Astrocyte (in vitro differentiated cells and primary cell): ENCODE results near the gene XYLB. TPM values are rescaled to one million over a fixed set of nuclear protein-coding genes. Genes with fewer than 3 reads are reported as not detected.

Source experiments
- DNase-seq: peaks from one replicate; pipeline ENCODE4 v3.0.0-alpha.2; 2010; ENCODE audit warnings: low read depth
- FAIRE-seq: peaks from 2 replicates; lab custom pipeline; 2011; peaks lifted over from hg19 to GRCh38; lab: Jason Lieb, UNC
- H2AFZ ChIP-seq: 2 replicates; pipeline ENCODE4 v1.6.0; 2012; ENCODE audit warnings: low read depth, low read length, inconsistent platforms
- H3K27ac ChIP-seq: 2 replicates; pipeline ENCODE4 v1.5.1; 2011; ENCODE audit warnings: low read depth, low read length, inconsistent platforms
- H3K27me3 ChIP-seq: 2 replicates; pipeline ENCODE4 v1.6.0; 2011; ENCODE audit warnings: low read length, inconsistent platforms; ENCODE audit not compliant: insufficient read depth
- H3K36me3 ChIP-seq: 2 replicates; pipeline ENCODE4 v1.5.1; 2011; ENCODE audit warnings: low read length, inconsistent platforms; ENCODE audit not compliant: insufficient read depth
- H3K4me1 ChIP-seq: 2 replicates; pipeline ENCODE4 v1.5.1; 2011; ENCODE audit warnings: low read length, inconsistent platforms; ENCODE audit not compliant: insufficient read depth
- H3K4me2 ChIP-seq: 2 replicates; pipeline ENCODE4 v1.6.0; 2012; ENCODE audit warnings: low read length, inconsistent platforms
- H3K4me3 ChIP-seq: 2 replicates; pipeline ENCODE4 v1.5.1; 2011; ENCODE audit warnings: low read depth, mild to moderate bottlenecking, low read length, inconsistent platforms; ENCODE audit not compliant: insufficient read depth
- H3K79me2 ChIP-seq: 2 replicates; pipeline ENCODE4 v1.6.0; 2012; ENCODE audit warnings: mild to moderate bottlenecking, low read length, inconsistent platforms; ENCODE audit not compliant: insufficient read depth
- H3K9ac ChIP-seq: 2 replicates; pipeline ENCODE4 v1.6.0; 2012; ENCODE audit warnings: mild to moderate bottlenecking, low read length, inconsistent platforms
- H3K9me3 ChIP-seq: 2 replicates; pipeline ENCODE4 v1.5.1; 2012; ENCODE audit warnings: low read depth, mild to moderate bottlenecking, low read length, inconsistent platforms; ENCODE audit not compliant: insufficient read depth
- H4K20me1 ChIP-seq: 2 replicates; pipeline ENCODE4 v1.6.0; 2012; ENCODE audit warnings: low read length, inconsistent platforms; ENCODE audit not compliant: insufficient read depth
- H3K27ac Mint-ChIP-seq: one replicate; pipeline ENCODE4 v1.8.0; 2021; ENCODE audit warnings: mild to moderate bottlenecking, mixed read lengths; ENCODE audit not compliant: unreplicated experiment
- H3K27me3 Mint-ChIP-seq: one replicate; pipeline ENCODE4 v1.8.0; 2021; ENCODE audit warnings: low read depth, mixed read lengths; ENCODE audit not compliant: unreplicated experiment
- H3K36me3 Mint-ChIP-seq: one replicate; pipeline ENCODE4 v1.8.0; 2021; ENCODE audit warnings: low read depth, mixed read lengths; ENCODE audit not compliant: unreplicated experiment
- H3K4me1 Mint-ChIP-seq: one replicate; pipeline ENCODE4 v1.8.0; 2021; ENCODE audit warnings: low read depth, mixed read lengths; ENCODE audit not compliant: unreplicated experiment
- H3K4me3 Mint-ChIP-seq: one replicate; pipeline ENCODE4 v1.8.0; 2021; ENCODE audit warnings: mild to moderate bottlenecking, moderate library complexity, mixed read lengths; ENCODE audit not compliant: unreplicated experiment
- H3K9me3 Mint-ChIP-seq: one replicate; pipeline ENCODE4 v1.8.0; 2021; ENCODE audit warnings: mild to moderate bottlenecking, mixed read lengths; ENCODE audit not compliant: unreplicated experiment
- CTCF ChIP-seq: IDR thresholded peaks from 2 replicates; pipeline ENCODE4 v1.5.1; 2011; ENCODE audit warnings: low read depth, mild to moderate bottlenecking, inconsistent platforms, low read length, moderate library complexity; ENCODE audit not compliant: insufficient read depth
- EZH2 ChIP-seq: IDR thresholded peaks from 2 replicates; pipeline ENCODE4 v1.6.1; 2012; ENCODE audit warnings: mild to moderate bottlenecking, low read length, inconsistent platforms; ENCODE audit not compliant: insufficient read depth
- total RNA-seq: library from RNA; stranded (reverse); gene quantifications from 2 replicates; pipeline ENCODE4 v1.2.1, GENCODE V29; 2021

The XYLB gene
- total RNA-seq, 1 donor from 2014 or later: 2.3 TPM

- H3K27me3 ChIP-seq: no peaks in the 10 kb centered on the region
- peaks cover 6% of the 10 kb centered on the region for H3K4me1 Mint-ChIP-seq
- no peak for FAIRE-seq
Observed at GRCh38 chr3:38374221-38374620, 27.6 kb downstream of the XYLB start.

GRCh38 chr3:38375072-38375471 is 28.5 kb downstream of the XYLB start:
- Histone ChIP-seq H3K27me3 (no peaks in the 10 kb centered on the region), H3K9ac (no peak overlapping the region), H3K79me2 (no peaks in the 10 kb centered on the region), H3K27ac (no peak overlapping the region), H3K4me3 (no peak overlapping the region), H3K4me1 (no peaks in the 10 kb centered on the region), H3K36me3 (peaks cover 8% of the 10 kb centered on the region), H2AFZ (no peak overlapping the region), H4K20me1 (no peaks in the 10 kb centered on the region), H3K9me3 (no peaks in the 10 kb centered on the region), H3K4me2 (no peak overlapping the region)
- TF ChIP-seq CTCF (no peak), EZH2 (no peak)
- no peak for DNase-seq
- no peak for FAIRE-seq
- Mint-ChIP-seq H3K4me1 (peaks cover 6% of the 10 kb centered on the region), H3K9me3 (no peaks in the 10 kb centered on the region), H3K36me3 (peaks cover 25% of the 10 kb centered on the region), H3K27ac (no peak overlapping the region), H3K4me3 (no peak overlapping the region), H3K27me3 (peaks cover 4% of the 10 kb centered on the region)

More at GRCh38 chr3:38374221-38374620, 27.6 kb downstream of the XYLB start:
- H3K4me2 ChIP-seq: no peak overlapping the region
- H3K9me3 ChIP-seq: no peaks in the 10 kb centered on the region
- no peak for TF ChIP-seq CTCF
- no peak for TF ChIP-seq EZH2
- no peaks in the 10 kb centered on the region for H3K9me3 Mint-ChIP-seq
- no peaks in the 10 kb centered on the region for H4K20me1 ChIP-seq
- no peak overlapping the region for H3K27ac Mint-ChIP-seq
- no peak overlapping the region for H2AFZ ChIP-seq
- no peaks in the 10 kb centered on the region for H3K79me2 ChIP-seq
- DNase-seq: no peak
- H3K4me3 Mint-ChIP-seq: no peak overlapping the region
- no peaks in the 10 kb centered on the region for H3K4me1 ChIP-seq
- H3K27me3 Mint-ChIP-seq: peaks cover 4% of the 10 kb centered on the region
- no peak overlapping the region for H3K4me3 ChIP-seq
- H3K9ac ChIP-seq: no peak overlapping the region
- H3K36me3 Mint-ChIP-seq: peaks cover 17% of the 10 kb centered on the region
- peaks cover 10% of the 10 kb centered on the region for H3K36me3 ChIP-seq
- no peak overlapping the region for H3K27ac ChIP-seq

GRCh38 chr3:38375488-38376097 is 29.0 kb downstream of the XYLB start:
- no peak overlapping the region for H3K4me2 ChIP-seq
- no peak overlapping the region for H3K4me3 ChIP-seq
- H3K4me1 Mint-ChIP-seq: peaks cover 6% of the 10 kb centered on the region
- no peak overlapping the region for H3K27ac Mint-ChIP-seq
- no peak overlapping the region for H3K4me3 Mint-ChIP-seq
- no peak for TF ChIP-seq EZH2
- no peaks in the 10 kb centered on the region for H3K4me1 ChIP-seq
- no peaks in the 10 kb centered on the region for H3K27me3 ChIP-seq
- H2AFZ ChIP-seq: no peak overlapping the region
- no peaks in the 10 kb centered on the region for H3K9me3 Mint-ChIP-seq
- H3K27me3 Mint-ChIP-seq: peaks cover 4% of the 10 kb centered on the region
- H3K27ac ChIP-seq: no peak overlapping the region
- peaks cover 8% of the 10 kb centered on the region for H3K36me3 ChIP-seq
- no peak overlapping the region for H3K9ac ChIP-seq
- DNase-seq (no peak), FAIRE-seq (no peak)
- H3K79me2 ChIP-seq: no peaks in the 10 kb centered on the region
- H3K9me3 ChIP-seq: no peaks in the 10 kb centered on the region
- H4K20me1 ChIP-seq: no peaks in the 10 kb centered on the region
- peaks cover 23% of the 10 kb centered on the region for H3K36me3 Mint-ChIP-seq
